HG02938 (cell line): ENCODE results near the gene GOLGA6C.
"Not testable (repeated sequence)": the region's sequence is repeated elsewhere in the genome, so short reads cannot be mapped to it uniquely, and the experiment has no call there.

Source experiments
- ATAC-seq: cut with Tn5 transposase; IDR thresholded peaks from one replicate; pipeline ENCODE4 v1.9.1; 2021; ENCODE audit warnings: mild to moderate bottlenecking, moderate library complexity; ENCODE audit not compliant: unreplicated experiment

The GOLGA6C gene

DNA sequence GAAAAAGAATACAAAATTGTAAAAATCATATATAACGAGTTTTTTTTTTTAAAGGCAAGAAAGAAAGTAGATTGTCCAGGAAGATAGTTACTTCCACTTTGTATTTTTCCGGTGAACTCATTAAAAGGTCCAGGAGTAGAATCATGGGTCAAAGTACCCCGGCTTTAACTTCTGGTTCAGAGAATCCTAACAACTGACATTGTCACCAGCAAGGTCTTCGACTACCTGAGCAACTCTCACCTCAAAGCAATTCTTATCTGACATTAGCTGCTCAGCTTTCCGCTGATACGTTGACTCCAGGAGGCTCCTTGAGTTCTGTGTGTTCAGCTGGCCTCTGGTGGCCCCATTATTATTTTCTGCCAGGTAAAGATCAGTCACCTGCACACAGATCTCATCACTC, 9.1 kb upstream of the GOLGA6C start:
- ATAC-seq, result not testable (repeated sequence)

- ATAC-seq, result no peak
Measured at GRCh38 chr15:75249726-75250125, 8.4 kb upstream of the GOLGA6C start.

- not testable (repeated sequence) for ATAC-seq
Measured at GRCh38 chr15:75251343-75251742, 6.8 kb upstream of the GOLGA6C start.

DNA sequence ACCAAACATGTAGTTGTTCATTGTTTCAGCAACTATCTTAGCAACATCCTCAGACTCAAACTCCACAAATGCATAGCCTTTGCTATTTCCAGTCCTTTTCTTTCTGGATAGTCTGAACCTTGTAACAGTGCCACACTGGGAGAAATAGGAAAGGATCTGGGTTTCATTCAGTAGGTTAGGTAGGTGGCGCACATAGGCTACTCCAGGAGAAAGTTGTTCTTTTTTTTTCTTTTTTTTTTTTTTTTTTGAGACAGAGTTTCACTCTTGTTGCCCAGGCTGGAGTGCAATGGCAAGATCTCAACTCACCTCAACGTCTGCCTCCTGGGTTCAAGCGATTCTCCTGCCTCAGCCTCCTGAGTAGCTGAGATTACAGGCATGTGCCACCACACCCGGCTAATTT, 5.8 kb upstream of the GOLGA6C start:
- not testable (repeated sequence) for ATAC-seq

- not testable (repeated sequence) for ATAC-seq
Measured at GRCh38 chr15:75258620-75259343, 648 bp downstream of the GOLGA6C start.

- not testable (repeated sequence) for ATAC-seq
Measured at GRCh38 chr15:75259873-75260272, 1.7 kb downstream of the GOLGA6C start.

DNA sequence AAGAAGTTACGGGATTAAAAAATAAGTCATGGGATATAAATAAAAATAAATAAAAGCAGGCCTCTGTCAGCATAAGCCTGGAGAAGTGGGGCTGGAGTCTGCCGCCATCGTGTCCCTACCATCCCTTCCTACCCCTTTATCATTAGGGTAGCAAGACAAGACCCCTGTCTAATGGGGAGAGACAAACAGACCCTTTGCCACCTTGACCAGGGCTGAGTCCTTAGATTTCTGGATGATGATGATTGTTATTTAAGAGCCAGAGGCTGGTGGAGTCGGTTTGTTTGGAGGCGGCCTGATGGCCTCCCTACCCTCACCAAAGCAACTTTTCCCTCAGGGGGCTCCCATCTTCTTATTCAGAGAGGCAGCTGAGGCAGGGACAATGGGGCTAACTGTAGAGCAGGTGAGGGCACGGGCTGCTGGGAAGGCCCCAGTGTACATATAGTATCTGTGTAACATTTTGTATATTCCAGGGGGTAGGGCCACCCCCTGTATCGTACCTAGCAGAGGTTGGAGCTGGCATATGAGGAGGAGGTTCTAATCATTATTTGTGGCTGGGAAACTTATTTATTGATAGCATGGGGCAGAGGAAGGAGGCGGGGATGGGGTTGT, 15.7 kb downstream of the GOLGA6C start:
- not testable (repeated sequence) for ATAC-seq

DNA sequence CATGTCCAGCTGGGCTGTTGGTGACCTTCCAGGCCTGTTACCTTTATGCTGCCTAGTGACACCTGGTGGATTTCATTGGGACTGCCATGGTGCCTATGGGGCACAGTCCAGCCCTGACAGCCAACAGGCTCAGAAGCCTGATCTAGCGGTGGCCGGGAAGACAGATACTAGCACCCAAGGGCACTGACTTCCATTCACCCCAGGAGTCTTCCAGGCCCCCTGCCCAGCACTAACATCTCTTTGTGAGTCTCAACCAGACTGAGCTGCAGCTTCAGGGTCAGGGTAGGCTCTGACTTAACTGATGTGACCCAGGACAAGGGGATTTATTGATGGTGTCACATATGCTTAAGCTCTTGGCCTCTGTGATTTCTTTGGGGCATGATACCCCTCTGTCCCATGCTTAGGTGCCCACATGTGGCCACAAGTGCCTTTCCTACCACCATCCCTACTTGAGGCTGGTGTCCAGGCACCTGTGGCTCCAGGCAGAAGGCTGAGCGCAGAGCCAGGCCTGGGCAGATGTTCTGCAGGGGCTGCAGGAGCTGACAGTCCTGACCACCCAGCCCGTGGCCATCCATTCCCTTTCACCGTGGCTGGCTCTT, 16.5 kb downstream of the GOLGA6C start:
- ATAC-seq, result peak; percentile 62

GRCh38 chr15:75275617-75276016, 17.5 kb downstream of the GOLGA6C start:
- not testable (repeated sequence) for ATAC-seq

- ATAC-seq, result not testable (repeated sequence)
Measured at GRCh38 chr15:75278497-75278896, 20.4 kb downstream of the GOLGA6C start.

DNA sequence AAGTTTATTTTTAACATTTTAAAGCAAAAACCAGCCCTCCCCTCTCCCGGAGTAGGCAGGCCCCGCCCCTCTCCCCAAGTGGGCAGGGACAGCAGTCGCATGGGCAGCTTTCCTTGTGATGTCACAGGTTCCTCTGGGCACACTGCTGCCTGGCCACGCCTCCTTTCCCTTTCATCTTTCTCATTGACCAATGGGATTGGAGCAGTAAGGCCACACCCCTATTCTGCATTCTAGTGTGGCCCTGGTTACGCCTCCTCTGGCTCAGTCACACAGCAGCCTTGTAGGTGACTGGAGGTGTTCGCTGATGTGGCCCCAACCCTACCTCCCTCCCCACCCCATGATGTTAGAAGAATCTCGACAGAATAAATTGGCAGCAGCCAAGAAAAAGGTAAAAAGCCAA, 24.4 kb downstream of the GOLGA6C start, which contains the start of gene GOLGA6D:
TSS of gene GOLGA6D (plus strand) at position 264 of the 400 bp plus-strand sequence. CDS start at position 305, 41 bp downstream.
- ATAC-seq, result not testable (repeated sequence)

- ATAC-seq, result not testable (repeated sequence)
Measured at GRCh38 chr15:75284152-75284551, 26.0 kb downstream of the GOLGA6C start.

DNA sequence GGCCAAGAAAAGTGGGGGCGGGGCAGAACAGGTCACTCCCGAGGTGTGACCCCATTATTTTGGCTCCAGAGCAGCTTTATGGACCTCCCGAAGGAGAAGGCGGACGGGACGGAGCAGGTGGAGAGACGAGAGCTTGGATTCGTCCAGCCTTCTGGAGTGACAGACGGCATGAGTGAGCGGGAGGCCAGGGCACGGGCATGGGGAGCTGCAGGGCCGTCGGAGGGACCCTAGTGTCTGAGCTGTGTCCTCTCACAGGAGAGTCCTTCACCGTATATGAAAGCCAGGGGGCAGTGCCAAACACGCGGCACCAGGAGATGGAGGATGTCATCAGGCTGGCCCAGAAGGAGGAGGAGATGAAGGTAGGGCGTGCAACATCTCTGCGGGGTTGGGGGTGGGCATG, 35.5 kb downstream of the GOLGA6C start:
- ATAC-seq, result not testable (repeated sequence)

DNA sequence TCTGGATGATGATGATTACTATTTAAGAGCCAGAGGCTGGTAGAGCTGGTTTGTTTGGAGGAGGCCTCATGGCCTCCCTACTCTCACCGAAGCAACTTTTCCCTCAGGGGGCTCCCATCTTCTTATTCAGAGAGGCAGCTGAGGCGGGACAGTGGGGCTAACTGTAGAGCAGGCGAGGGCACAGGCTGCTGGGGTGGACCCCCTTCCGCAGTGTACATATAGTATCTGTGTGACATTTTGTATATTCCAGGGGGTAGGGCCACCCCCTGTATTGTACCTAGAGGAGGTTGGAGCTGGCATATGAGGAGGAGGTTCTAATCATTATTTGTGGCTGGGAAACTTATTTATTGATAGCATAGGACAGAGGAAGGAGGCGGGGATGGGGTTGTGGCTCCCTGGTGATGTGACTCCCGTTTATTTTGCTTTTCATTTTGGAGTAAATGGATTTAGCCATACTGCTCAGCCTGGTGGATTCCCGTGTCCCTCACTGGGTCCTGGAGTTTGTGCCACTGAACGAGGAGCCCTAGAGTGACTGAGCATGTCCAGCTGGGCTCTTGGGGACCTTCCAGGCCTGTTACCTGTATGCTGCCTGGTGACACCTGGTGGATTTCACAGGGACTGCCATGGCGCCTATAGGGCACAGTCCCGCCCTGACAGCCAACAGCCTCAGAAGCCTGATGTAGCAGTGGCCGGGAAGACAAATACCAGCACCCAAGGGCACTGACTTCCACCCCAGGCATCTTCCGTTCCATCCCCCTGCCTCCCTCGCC, 40.6 kb downstream of the GOLGA6C start:
- ATAC-seq, result not testable (repeated sequence)

DNA sequence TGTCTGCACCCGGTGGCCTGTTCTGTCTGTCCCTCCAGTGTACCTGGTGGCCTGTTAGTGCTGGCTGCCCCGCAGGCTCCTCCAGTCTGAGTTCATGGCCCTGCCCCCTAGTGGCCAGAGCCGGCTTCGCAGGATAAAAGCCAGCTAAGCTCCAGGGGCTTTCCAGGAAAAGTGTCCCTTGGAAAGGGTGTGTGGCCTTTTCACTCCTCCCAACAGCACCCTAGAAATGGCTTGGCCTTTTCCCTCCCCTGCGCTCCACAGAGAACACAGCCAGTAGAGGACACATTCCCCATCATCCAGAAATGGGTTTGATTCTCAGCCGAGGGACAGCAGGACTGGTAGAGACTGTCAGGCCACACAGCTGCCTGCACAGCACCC, 41.2 kb downstream of the GOLGA6C start:
- ATAC-seq, result not testable (repeated sequence)

- not testable (repeated sequence) for ATAC-seq
Measured at GRCh38 chr15:75300026-75300425, 41.9 kb downstream of the GOLGA6C start.

DNA sequence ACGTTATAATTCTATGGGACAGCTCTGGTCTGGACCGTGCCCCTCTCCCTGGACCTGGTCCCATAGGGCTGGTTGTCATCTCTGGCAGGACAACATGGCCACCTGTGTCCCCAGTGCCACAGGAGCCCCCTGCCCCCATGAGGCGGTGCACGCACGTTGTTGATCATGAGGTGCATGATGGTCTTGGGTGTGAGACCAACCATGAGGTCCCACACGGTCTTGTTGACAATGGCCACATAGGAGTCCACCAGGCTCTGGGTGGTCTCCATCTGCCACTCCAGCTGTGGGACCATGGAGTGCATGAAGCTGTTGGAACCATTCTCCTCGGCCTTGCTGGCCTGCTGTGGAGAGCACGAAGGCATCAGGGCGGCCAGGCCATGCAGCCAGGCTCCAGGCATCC, 44.2 kb downstream of the GOLGA6C start:
- no peak for ATAC-seq

- ATAC-seq, result not testable (repeated sequence)
Measured at GRCh38 chr15:75302753-75303152, 44.6 kb downstream of the GOLGA6C start.

GRCh38 chr15:75306188-75306587, 48.1 kb downstream of the GOLGA6C start:
- ATAC-seq, result no peak

- ATAC-seq, result no peak
Measured at GRCh38 chr15:75307778-75308390, 49.8 kb downstream of the GOLGA6C start.

- ATAC-seq, result no peak
Measured at GRCh38 chr15:75309711-75310110, 51.6 kb downstream of the GOLGA6C start.
